NCI-H2107 treated with DMSO at 0.1 percent for 48 hours (cell line): ENCODE measurements around the gene EIF4G1.
A peak's percentile ranks its signal among the peaks of the same experiment; 100 is the strongest.
"Not testable (repeated sequence)": the region's sequence is repeated elsewhere in the genome, so short reads cannot be mapped to it uniquely, and the experiment has no call there.

Source experiments
- DNase-seq: peaks from one replicate; lab custom pipeline; 2025; ENCODE audit not compliant: unreplicated experiment; lab: John Stamatoyannopoulos, UW

Gene EIF4G1

DNA sequence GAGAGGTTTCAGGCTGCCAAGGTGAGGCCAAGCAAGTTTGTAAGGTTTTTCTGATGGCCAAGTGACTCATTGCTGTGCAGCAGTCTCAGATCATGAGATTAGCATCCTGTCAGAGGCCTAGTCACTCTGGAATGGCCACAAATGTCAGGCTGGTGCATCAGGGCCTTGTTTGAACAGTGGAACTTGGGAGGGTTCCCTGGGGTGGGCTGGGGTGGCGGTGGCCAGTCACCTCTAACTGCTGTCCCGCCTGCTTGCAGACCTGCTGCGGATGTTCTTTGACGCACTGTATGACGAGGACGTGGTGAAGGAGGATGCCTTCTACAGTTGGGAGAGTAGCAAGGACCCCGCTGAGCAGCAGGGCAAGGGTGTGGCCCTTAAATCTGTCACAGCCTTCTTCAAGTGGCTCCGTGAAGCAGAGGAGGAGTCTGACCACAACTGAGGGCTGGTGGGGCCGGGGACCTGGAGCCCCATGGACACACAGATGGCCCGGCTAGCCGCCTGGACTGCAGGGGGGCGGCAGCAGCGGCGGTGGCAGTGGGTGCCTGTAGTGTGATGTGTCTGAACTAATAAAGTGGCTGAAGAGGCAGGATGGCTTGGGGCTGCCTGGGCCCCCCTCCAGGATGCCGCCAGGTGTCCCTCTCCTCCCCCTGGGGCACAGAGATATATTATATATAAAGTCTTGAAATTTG is 20.2 kb downstream of the EIF4G1 start:
- DNase-seq: no peak

DNA sequence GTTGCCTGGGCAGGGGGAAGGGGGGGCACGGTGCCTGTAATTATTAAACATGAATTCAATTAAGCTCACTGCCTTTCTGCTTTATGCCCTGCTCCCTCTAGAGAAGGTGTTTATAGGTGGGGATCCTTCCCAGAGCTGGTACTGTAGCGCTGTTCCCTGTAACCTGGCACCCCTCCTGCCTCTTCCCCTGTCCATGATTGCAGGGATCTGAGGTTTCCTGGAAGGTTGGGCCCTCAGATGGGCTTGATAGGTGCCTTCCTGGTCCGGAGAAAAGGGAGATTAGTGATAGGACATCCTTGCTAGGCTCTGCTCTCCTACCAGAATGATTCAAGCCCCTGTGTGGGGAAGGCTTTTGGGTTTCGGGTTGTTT is 20.9 kb downstream of the EIF4G1 start:
- DNase-seq: peak; percentile 79

DNA sequence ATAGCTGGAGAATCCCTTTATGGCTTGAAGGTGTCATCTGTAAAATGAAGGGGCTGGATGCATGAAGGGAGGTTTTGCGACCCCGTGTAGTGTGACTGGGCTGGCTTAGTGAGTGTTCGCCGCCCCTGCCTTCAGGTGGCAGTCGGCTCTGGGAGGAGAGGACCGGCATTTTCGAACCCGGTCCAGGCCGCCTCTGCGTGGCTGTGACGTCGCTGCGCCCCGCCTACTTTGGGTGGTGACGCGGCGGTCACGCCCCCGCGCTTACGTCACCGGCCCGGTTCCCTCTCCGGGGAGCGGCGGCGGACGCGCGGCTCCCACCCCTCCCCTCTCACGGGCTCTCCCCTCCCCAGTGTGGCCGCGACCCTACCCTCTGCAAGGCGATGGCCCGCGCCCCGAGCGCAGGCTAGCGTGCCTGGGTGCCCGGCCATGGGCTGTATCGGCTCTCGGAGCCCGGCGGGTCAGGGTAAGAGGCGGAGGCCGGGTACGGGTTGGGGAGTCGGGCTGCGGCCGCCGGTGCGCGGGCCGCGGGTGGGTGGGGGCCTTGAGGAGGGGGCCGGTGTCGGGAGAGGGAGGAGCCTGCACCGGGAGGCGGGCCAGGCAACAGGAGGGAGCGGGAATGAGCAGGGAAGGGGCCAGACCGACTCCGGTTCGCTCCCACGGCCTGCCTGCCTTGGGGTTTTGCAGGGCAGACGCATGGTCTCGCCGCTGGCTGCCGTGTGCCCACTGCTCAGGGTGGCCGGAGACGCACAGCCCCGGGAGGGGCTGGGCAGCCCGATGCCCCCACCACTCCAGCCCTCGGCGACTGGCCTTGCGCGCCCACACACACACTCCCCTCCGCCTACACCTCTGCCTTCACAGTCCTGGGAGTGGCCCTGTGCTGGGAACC is 21.5 kb downstream of the EIF4G1 start:
- peak; percentile 79 for DNase-seq

DNA sequence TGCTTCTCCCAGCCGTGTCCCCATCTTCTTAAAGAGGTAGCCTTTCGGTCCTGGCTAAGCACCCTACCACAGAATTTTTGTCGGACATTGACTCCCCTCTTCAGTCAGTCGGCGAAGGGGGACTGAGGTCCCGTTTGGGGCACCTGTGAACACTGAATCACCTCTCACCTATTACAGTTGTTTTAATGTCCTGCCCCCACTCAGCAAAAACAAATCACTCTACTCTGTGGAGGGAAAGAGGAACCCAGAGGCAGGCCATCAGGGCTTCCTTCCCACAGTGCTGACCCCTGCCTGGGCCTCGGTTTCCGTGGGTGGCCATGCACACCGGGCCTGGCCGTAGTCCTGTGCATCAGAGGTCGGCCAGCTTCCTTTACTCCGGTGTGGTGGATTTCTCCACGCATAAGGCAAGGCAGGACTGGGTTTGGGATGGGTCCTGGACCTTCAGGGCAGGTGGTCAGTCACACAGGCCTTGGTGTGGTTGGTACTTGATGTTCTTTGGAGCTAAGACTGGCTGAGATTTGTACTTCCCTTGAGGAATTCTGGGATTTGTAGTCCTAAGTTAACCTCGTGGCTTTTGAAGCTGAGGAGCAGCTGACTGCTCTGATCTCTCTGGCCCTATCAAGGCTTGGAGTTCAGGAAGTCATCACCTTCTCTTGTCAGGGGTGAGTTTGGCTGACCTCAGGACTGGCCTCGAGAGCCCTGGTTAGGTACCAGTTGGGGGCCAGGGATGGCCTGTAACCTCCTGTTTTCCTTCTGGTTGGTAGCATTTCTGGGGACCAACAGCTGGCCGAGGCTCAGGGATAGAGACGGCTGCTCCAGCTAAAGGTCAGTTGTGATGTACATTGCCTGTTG is 22.4 kb downstream of the EIF4G1 start:
- DNase-seq: peak; percentile 32

DNA sequence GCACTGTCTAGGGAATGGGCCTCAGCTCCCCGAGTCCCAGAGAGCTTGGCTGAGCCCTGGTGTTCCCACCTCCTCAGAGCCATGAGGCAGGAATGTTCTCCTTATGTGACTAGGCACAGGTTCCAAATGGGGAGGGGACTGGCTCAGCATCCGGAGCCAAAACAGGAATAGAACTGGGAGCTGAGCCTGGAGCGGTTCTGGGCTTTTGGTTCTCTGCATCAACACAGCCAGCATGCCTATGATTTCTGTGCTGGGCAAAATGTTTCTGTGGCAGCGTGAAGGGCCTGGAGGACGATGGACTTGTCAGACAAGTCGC is 23.0 kb downstream of the EIF4G1 start, which contains the start of gene FAM131A:
Gene FAM131A, plus strand, starts transcription at position 202 of the 316 bp plus-strand sequence. Its CDS starts 31 bp downstream, at position 233.
- DNase-seq: no peak

DNA sequence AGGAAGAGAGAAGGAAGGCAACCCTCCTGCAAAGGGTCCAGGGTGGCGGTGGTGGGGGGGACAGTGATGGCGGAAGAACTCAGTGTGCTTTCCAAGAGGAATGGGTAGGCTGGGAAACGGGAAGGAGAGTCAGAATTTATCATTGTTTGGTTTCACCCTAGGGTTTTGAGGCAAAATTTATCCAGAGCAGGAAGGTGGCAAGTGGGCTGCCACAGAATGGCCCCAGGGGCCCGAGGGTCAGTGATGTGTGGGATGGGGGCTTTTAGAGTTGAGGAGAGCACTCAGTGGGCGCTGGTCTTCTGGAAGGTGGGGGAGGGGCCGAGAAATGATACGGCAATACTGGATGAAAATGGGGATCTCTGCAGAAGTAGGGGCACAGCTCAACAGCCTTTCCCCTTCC is 23.6 kb downstream of the EIF4G1 start:
- DNase-seq: no peak

DNA sequence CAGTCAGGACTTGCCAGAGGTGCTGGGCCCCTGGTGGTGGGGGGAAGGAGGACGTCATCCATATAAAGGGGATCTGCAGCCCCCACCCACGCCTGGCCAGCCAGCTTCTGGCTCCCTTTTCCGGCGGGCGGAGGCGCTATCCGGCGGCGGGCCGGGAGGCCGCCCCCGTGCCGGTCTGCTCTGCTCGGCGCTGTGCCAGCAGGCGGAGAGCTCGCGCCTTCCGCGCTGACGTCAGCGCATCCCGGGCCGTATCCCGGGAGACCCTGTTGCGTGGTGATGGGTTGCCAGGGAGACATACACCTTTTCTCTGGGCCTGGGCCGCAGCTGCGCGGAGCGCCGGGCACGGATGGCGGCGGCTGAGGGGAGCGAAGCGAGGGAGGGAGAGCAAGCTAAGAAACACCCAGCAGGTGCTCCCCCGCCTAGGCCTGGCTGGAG is 24.1 kb downstream of the EIF4G1 start:
- DNase-seq: peak; percentile 88

DNA sequence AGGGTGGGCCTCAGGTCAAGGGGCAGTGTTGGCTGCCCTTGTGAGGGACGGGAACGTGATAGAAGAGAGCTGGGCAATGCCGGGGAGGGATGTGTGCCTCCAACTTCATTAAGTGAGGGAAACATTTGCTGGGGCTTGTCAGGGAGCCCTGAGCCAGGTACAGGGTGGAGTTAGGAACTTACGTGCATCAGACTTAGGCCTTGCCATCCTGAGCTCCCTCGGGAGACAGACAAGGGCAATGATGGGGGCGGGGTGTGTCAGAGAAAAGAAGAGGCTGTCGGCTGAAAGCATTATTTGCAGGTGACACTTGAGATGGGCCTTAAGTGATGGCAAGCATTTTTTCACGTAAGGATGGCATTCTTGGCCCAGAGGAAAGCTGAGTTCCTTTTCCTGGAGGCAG is 24.6 kb downstream of the EIF4G1 start:
- DNase-seq: peak; percentile 83

DNA sequence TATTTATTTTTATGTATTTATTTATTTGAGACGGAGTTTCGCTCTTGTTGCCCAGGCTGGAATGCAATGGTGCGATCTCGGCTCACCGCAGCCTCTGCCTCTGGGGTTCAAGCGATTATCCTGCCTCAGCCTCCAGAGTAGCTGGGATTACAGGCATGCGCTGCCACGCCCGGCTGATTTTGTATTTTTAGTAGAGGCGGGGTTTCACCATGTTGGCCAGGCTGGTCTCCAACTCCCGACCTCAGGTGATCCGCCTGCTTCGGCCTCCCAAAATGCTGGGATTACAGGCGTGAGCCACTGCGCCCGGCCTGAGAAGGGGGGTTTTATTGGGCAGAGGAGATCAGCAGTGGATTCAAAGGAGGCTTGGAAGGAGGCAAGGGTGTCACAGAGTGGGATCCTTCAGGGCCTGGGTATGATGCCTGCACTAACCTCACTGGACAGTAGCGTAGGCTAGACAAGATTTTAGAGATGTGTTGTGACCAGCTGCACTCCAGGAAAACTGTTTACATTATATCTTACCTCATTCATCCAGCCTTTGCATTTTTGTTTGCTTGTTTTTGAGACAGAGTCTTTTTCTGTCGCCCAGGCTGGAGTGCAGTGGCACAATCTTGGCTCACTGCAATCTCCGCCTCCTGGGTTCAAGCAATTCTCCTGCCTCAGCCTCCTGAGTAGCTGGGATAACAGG is 25.2 kb downstream of the EIF4G1 start:
- not testable (repeated sequence) for DNase-seq

DNA sequence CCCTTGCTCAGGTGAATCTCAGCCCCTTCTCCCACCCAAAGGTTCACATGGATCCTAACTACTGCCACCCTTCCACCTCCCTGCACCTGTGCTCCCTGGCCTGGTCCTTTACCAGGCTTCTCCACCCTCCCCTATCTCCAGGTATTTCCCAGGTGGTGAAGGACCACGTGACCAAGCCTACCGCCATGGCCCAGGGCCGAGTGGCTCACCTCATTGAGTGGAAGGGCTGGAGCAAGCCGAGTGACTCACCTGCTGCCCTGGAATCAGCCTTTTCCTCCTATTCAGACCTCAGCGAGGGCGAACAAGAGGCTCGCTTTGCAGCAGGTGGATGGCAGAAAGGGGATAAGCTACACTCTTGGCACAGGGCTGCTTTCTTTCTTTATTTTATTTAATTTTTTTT is 27.5 kb downstream of the EIF4G1 start:
- DNase-seq: peak; percentile 81

DNA sequence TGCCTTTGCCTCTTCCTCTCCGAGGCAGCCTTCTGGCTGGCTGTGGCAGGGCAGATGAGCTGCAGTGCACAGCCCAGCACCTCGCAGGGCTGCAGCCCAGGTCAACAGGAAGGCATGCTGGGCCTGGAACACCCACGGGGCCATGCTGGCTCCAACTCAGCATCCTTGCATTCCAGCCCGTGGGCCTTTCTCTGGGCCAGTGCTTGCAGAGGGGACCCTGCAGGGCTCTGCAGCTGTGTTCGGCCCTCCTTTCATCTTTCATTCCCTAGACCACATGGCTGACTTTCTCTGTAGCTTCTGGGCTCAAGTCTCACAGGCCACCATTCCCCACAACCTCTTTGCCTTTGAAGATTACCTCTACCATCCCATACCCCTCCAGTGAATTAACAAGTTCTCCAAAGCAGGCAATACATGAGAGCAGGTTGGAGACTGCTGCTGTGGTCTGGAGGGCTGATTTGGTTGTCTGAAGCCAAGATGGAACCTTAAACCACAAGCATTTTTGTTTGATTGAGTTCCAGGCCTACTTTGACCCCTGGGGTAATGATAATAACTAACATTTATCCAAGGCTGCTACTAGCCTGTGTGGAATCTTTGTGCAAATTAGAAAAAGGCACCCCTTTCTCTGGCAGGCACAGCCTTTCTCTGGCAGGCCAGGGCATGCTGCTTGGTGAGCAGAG is 28.9 kb downstream of the EIF4G1 start:
- no peak for DNase-seq

DNA sequence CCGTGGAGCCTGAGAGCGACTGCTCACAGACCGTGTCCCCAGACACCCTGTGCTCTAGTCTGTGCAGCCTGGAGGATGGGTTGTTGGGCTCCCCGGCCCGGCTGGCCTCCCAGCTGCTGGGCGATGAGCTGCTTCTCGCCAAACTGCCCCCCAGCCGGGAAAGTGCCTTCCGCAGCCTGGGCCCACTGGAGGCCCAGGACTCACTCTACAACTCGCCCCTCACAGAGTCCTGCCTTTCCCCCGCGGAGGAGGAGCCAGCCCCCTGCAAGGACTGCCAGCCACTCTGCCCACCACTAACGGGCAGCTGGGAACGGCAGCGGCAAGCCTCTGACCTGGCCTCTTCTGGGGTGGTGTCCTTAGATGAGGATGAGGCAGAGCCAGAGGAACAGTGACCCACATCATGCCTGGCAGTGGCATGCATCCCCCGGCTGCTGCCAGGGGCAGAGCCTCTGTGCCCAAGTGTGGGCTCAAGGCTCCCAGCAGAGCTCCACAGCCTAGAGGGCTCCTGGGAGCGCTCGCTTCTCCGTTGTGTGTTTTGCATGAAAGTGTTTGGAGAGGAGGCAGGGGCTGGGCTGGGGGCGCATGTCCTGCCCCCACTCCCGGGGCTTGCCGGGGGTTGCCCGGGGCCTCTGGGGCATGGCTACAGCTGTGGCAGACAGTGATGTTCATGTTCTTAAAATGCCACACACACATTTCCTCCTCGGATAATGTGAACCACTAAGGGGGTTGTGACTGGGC is 30.3 kb downstream of the EIF4G1 start:
- DNase-seq: no peak

DNA sequence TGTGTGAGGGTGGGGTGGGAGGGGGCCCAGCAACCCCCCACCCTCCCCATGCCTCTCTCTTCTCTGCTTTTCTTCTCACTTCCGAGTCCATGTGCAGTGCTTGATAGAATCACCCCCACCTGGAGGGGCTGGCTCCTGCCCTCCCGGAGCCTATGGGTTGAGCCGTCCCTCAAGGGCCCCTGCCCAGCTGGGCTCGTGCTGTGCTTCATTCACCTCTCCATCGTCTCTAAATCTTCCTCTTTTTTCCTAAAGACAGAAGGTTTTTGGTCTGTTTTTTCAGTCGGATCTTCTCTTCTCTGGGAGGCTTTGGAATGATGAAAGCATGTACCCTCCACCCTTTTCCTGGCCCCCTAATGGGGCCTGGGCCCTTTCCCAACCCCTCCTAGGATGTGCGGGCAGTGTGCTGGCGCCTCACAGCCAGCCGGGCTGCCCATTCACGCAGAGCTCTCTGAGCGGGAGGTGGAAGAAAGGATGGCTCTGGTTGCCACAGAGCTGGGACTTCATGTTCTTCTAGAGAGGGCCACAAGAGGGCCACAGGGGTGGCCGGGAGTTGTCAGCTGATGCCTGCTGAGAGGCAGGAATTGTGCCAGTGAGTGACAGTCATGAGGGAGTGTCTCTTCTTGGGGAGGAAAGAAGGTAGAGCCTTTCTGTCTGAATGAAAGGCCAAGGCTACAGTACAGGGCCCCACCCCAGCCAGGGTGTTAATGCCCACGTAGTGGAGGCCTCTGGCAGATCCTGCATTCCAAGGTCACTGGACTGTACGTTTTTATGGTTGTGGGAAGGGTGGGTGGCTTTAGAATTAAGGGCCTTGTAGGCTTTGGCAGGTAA is 31.1 kb downstream of the EIF4G1 start:
- DNase-seq: peak; percentile 94

DNA sequence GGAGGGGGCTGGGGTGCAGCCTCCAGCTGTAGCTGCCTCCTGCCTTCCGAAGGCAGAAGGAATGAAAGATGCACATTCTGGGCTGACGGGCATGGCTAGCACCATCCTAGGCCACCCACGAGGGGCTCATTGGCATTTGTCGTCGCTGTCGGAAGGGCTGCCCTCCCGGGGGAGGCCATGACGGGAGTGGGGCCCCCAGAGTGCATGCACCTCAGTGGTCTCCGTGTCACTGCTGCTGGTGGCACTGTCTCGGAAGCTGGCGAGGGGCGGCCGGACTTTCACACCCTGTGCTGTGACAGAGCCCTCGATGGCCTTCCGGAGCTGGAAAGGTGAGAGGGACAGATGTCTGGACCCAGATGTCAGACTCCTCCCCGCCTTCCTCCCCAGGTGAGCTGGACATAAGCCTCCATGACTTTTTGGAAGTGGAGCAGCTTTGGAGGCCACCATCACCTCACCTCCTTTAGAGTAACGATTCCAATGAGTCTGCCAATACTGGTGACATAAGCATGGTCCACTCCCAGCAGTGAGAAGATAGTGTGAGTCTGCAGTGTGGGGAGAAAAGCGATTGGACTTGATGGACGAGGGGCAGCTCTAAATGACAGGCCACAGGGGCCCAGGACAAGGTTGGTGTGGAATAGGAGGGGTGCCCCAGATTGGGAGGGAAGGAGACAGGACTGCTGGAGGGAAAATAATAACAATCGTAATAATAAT is 32.2 kb downstream of the EIF4G1 start:
- DNase-seq: no peak

DNA sequence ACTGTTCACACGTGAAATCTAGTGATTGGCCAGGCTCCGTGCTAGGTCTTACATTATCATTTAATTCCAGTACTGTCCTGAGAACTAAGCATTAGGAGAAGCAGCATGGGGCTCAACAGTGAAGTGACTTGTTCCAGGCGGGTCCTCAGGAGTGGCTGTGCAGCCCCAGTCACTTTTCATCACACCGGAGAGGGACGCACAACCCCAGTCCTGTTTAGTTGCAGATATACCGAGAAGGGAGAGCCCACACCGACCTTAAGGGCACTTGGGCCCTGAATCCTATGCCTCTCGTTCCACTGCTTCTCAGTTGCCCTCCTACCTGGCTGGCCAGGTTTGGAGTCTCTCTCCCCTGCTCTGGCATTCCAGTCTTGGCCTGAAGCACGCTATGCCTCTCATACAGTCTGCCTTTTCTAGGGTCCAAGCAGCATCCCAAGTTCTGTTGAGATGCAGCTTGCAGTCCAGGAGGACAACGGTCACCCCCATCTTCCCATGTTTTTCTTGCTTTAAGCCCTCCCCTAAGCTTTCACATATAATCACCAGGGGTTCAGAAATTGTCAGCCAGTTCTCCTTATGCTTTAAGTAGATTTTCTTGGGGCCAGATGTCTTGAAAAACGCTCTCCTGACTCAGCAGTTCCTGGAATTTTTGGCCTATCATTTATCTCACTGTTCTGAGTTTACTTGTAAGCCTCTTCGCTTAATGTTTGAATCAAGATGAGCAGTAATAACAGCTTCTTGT is 33.1 kb downstream of the EIF4G1 start:
- no peak for DNase-seq

DNA sequence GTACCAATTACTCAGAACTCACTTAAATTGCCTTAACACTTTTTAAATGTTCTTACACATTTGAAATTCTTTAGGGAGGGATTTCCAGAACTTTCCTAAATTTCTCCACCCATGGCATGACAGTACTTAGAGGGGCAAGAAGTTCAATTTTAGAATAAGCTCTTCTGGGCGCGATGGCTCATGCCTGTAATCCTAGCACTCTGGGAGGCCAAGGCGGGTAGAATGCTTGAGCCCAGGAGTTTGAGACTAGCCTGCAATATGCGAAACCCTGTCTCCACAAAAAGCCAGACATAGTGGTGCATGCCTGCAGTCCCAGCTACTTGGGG is 33.6 kb downstream of the EIF4G1 start:
- no peak for DNase-seq

DNA sequence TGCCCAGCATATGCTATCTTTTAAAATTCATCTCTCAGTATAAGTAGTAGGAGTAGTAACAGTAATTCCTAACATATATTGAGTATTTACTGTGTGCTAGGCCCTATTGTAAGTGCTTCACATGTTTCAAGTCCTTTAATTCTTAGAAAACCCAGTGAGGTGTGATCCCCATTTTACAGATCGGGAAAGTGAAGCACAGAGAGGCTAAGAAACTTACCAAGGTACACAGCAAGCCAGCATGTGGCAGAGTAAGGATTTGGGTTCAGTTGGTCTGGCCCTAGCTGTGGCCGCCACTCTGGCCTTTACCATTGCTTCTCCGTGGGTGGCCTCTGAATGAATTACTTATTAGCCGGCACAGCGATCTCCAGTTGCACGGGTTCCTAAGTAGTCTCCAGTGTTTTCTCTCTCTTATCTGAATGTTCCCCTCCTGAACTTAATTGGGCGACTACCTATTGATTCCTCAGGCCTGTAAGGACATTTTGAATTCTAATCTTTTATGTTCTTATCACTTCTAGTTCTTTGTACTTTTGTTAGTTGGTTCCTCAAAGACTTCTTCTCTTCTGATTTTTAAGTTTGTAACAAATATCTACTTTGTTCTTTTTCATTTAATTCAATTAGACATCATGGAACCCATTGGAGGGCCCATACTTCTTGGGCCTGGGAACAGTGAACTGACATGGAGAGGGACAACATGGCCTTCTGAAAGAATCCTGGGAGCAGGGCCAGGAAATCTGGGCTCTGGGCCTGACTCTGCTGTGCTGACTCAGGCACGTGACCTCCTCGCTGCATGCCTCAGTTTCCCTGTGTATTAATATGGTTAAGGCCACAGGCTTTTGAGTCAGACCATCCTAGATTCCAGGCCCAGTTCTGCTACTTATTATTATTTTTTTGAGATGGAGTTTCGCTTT is 35.4 kb downstream of the EIF4G1 start:
- DNase-seq: no peak
